DLD1 (cell line): ENCODE data around the gene ZNF516.

Experiments
- in situ Hi-C: cut with HindIII; loops from 2 replicates; pipeline ENCODE4 v1.10.0; 2017; ENCODE audit warnings: low sequenced_read_pairs

ZNF516 gene

GRCh38 chr18:76471593-76471992, 23.4 kb downstream of the ZNF516 start:
- in situ Hi-C loops = no loop called here

- in situ Hi-C loops = no loop called here
These were observed 26.4 kb downstream of the ZNF516 start for GRCh38 chr18:76468345-76469304.

GRCh38 chr18:76467371-76468190, 27.5 kb downstream of the ZNF516 start:
- in situ Hi-C loops = no loop called here

DNA sequence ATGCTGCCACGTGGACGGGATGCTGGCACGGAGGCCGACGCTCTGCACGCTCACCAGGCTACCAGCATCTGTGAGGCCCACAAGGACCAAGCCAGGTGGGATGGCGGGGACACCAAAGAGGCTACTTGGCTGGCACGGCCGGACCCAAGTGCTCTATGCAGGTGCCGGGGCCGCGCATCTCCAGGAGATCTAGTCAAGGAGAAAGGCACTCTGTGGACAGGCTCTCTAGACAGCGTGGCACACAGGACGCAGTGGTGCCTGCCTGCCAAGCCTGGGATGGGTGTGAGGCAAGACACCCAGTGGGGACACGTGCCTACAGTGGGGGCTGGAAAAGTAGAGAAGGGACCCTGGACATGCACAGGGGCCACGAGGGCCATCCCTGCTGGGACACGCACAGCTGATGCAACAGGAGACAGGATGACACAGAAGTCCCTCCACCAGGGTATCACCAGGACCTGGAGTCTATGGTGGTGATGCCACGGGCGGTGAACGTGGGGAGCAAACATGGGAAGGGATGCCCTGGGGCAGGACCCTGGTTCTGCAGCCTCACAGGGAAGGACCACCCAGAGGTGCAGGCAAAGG, 28.5 kb downstream of the ZNF516 start:
- in situ Hi-C loops = no loop called here

DNA sequence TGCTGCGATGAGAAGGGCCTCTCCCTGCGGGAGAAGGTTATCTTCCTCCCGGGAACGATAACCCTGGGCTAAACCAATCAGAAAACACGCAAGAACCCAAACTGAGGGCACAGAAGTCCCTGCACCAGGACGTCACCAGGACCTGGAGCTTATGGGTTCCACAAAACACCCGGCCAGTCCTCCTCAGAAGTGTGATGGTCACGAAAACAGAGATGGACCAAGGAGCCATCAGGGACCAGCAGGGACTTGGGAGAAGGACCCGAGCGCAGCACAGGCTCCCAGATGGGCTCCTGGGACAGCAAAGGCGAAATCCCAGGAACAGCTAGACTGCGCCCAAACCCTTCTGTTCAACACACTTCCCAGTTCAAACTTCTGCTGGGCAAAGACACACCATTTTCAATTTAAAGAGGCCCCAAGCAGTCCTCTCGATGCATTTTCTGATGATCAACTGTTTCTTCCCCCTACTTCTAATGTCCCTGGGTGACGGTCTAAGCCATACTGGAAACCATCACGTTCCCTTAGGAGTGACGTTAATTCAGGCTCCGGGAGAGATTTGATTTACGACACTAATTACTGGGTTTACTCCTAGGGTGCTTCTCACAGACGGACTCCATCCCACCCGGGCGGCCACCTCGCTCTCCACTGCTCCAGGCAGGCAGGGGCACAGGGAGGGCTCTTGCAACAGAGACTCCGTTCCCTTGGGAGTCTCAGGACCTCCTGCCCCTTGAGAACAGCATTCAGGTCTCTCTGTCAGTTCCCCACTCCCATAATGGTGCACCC, 29.2 kb downstream of the ZNF516 start:
- in situ Hi-C loops = no loop called here

DNA sequence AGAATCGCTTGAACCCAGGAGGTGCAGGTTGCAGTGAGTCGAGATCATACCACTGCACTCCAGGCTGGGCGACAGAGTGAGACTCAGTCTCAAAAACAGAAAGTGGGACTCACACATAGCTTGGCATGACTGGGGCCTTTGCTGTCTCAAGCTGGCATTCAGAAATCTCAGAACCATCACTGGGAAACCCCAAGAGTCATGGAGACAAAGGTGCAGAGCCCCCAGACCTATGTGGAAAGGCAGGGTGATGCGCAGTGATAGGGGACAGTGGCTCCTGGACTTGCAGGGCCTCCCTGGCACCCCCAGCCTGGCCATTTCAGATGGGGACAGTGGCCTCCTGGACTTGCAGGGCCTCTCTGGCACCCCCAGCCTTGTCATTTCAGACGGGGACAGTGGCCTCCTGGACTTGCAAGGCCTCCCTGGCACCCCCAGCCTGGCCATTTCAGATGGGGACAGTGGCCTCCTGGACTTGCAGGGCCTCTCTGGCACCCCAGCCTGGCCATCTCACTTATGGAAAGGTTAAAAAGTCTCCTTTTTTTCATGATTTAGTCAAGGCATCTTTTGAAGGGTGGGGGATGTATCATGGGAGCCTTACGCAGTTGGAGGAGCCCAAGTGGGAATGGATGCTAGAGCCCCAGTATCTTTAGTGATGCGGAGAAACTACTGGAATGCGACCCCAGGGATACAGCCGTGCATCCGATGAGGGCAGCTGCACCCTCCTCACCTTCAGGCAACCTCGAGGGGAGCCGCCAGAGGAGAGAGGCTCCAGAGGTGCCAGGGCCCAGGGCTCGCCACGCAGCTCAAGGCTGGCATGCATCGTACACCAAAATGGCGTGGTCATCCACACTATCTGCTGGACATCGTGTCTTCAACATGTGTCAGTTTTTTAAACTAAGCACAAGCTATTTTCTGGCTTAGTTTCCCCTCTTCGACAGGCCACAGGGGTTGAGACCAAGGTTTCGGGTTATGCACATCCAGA, 30.5 kb downstream of the ZNF516 start:
- in situ Hi-C loops = no loop called here

DNA sequence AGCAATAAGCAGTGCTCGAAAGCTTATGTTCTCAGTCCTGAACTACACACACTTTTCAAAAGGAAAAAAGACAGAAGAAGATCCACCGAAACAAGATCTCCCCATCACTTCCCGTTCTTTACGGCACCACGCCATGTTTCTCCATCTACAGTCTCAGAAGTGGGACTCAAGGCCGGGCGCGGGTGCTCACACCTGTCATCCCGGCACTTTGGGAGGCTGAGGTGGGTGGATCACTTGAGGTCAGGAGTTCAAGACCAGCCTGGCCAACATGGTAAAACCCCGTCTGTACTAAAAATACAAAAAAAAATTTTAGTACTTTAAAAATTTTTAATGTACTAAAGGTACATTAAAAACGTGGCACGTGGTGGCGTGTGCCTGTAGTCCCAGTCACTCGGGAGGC, 31.2 kb downstream of the ZNF516 start:
- in situ Hi-C loops = no loop called here

- in situ Hi-C loops = no loop called here
These were observed 31.7 kb downstream of the ZNF516 start for GRCh38 chr18:76463358-76463757.

- in situ Hi-C loops = no loop called here
These were observed 32.7 kb downstream of the ZNF516 start for GRCh38 chr18:76462326-76462694.

DNA sequence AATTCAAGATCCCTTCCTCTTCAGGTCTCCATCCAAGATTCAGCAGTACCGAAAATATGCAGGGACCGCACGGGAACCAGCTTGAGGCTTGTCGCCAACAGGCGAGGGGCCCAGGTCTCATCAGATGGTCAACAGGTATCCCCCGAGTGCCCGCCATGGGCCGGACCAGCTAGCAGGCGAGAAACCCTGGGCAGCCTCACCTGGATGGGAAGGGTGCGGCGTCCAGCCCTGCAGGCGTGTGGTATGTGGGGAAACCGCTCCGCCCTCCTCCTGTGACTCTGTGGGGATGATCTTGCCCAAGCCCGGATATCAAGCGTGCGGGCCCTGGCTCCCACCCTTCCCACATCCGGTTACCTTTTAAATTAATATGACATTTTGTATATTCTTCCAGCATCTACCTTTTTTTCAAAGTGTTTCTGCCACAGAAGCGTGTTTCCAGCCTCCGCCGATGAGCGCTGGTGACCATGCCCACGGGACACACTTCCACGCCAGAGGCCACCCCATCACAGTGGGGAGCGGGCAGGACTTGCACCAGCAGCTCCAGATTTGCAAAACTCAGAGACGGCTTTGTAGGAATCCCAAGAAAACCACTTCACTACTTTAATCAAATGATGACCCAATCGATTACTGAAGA, 33.2 kb downstream of the ZNF516 start:
- in situ Hi-C loops = no loop called here

DNA sequence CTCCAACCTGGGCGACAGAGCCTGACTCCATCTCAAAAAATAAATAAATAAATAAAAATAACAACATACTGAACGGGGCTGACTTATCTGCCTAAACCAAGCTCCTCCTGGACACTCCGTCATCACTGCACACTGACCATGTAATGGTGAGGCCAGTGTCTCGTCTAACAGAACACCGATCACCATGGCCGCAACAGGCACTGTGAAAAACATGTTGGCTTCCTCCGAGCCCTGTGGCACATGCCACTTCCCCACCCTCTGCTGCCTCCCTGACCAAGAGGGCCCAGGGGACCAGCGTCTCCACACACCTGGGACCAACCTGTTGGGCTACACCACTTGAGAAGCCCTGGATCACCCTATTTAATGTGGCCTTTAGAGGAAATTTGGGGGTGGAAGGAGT, 33.9 kb downstream of the ZNF516 start:
- in situ Hi-C loops = no loop called here

GRCh38 chr18:76460482-76460881, 34.6 kb downstream of the ZNF516 start:
- in situ Hi-C loops = no loop called here

- in situ Hi-C loops = no loop called here
These were observed 35.2 kb downstream of the ZNF516 start for GRCh38 chr18:76459687-76460350.

DNA sequence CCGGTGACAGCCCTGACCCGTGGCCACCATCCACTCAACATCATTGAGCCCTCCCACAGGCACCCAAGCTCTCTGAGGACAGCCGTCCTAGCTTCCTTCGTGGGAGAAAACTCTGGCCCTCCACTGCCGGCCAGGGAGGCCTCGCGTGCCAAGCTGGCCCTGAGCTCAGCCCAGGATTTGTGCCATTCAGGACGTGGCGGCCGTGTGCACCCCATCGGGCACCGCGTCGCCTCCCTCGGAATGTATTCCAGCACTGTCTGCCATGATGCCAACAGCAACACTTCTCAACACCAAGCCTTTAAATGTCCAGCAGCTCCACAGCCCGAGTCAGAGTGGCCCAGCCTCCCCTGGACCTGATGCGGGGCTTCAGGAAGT, 35.7 kb downstream of the ZNF516 start:
- in situ Hi-C loops = no loop called here

GRCh38 chr18:76458522-76459311, 36.3 kb downstream of the ZNF516 start:
- in situ Hi-C loops = no loop called here

DNA sequence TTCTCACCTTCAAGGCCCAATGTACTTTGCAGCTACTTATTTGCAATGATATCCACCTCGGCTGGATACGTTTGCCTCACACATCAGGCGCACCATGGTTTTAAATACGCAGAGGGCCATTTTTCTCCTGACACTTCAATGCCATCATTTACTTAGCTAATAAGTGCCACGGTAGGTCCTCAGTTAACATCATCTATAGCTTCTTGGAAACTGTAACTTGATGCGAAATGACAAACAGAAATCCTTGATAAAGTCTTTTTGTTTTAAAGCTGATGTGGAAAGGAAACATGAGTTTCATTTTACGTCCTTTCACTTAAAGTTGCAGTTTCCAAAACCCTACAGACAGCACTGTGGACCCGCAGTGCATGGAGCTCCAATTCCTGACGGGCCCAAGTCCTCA, 37.1 kb downstream of the ZNF516 start:
- in situ Hi-C loops = no loop called here

- in situ Hi-C loops = no loop called here
These were observed 37.6 kb downstream of the ZNF516 start for GRCh38 chr18:76457475-76457874.

GRCh38 chr18:76456823-76457222, 38.2 kb downstream of the ZNF516 start:
- in situ Hi-C loops = no loop called here
